H9 (cell line): Measurements from ENCODE around the gene PKN3. TPM values are rescaled to one million over a fixed set of nuclear protein-coding genes. Genes with fewer than 3 reads are reported as not detected.

Source experiments
- DNase-seq: peaks from one replicate; pipeline ENCODE4 v3.0.0-alpha.2; 2017
- H2AFZ ChIP-seq: one replicate; pipeline ENCODE4 v1.6.1; 2013; ENCODE audit warnings: mild to moderate bottlenecking, low read length, control low read depth, moderate library complexity
- H2AK5ac ChIP-seq: 2 replicates; pipeline ENCODE4 v1.6.1; 2013; ENCODE audit warnings: low read length, control low read depth, mixed read lengths; ENCODE audit not compliant: insufficient read length
- H2BK120ac ChIP-seq: one replicate; pipeline ENCODE4 v1.6.1; 2013; ENCODE audit warnings: low read depth, mild to moderate bottlenecking, low read length, control low read depth, inconsistent platforms; ENCODE audit not compliant: poor library complexity, severe bottlenecking
- H2BK12ac ChIP-seq: 2 replicates; pipeline ENCODE4 v1.6.1; 2013; ENCODE audit warnings: low read length, control low read depth, mixed read lengths, low read depth; ENCODE audit not compliant: insufficient read length
- H2BK15ac ChIP-seq: 2 replicates; pipeline ENCODE4 v1.6.1; 2013; ENCODE audit warnings: low read depth, low read length, control low read depth
- H2BK20ac ChIP-seq: one replicate; pipeline ENCODE4 v1.6.1; 2013; ENCODE audit warnings: low read depth, mild to moderate bottlenecking, low read length, control low read depth, inconsistent platforms; ENCODE audit not compliant: poor library complexity, severe bottlenecking
- H2BK5ac ChIP-seq: 2 replicates; pipeline ENCODE4 v1.6.1; 2013; ENCODE audit warnings: low read length, control low read depth, mixed read lengths; ENCODE audit not compliant: insufficient read length
- H3K14ac ChIP-seq: 2 replicates; pipeline ENCODE4 v1.6.1; 2013; ENCODE audit warnings: low read length, control low read depth; ENCODE audit not compliant: insufficient read depth
- H3K18ac ChIP-seq: 2 replicates; pipeline ENCODE4 v1.6.1; 2013; ENCODE audit warnings: low read depth, mild to moderate bottlenecking, mixed read lengths, low read length, control low read depth; ENCODE audit not compliant: insufficient read length
- H3K23ac ChIP-seq: 2 replicates; pipeline ENCODE4 v1.6.1; 2013; ENCODE audit warnings: low read length, control low read depth, mixed read lengths, low read depth; ENCODE audit not compliant: insufficient read length
- H3K23me2 ChIP-seq: 2 replicates; pipeline ENCODE4 v1.6.1; 2013; ENCODE audit warnings: low read depth, mild to moderate bottlenecking, mixed read lengths, low read length, control low read depth; ENCODE audit not compliant: insufficient read length, poor library complexity, severe bottlenecking
- H3K27ac ChIP-seq: 2 replicates; pipeline ENCODE4 v1.5.1; 2013; ENCODE audit warnings: low read length, control low read depth, mixed read lengths, low read depth; ENCODE audit not compliant: insufficient read length
- H3K27me3 ChIP-seq: 2 replicates; pipeline ENCODE4 v1.6.1; 2013; ENCODE audit warnings: low read length, control low read depth, inconsistent platforms; ENCODE audit not compliant: insufficient read depth
- H3K4ac ChIP-seq: 2 replicates; pipeline ENCODE4 v1.6.1; 2013; ENCODE audit warnings: low read depth, mild to moderate bottlenecking, control low read depth, inconsistent platforms, low read length, moderate library complexity
- H3K4me1 ChIP-seq: 2 replicates; pipeline ENCODE4 v1.6.1; 2013; ENCODE audit warnings: low read length, control low read depth, inconsistent platforms; ENCODE audit not compliant: insufficient read depth
- H3K4me2 ChIP-seq: 2 replicates; pipeline ENCODE4 v1.6.1; 2013; ENCODE audit warnings: low read length, control low read depth, mixed read lengths; ENCODE audit not compliant: insufficient read length, insufficient read depth
- H3K56ac ChIP-seq: 2 replicates; pipeline ENCODE4 v1.6.1; 2013; ENCODE audit warnings: low read depth, mild to moderate bottlenecking, mixed read lengths, low read length, control low read depth; ENCODE audit not compliant: insufficient read length
- H3K79me1 ChIP-seq: 2 replicates; pipeline ENCODE4 v1.6.1; 2013; ENCODE audit warnings: low read depth, mild to moderate bottlenecking, moderate library complexity, low read length, control low read depth, inconsistent platforms; ENCODE audit not compliant: insufficient read depth, poor library complexity, severe bottlenecking
- H3K79me2 ChIP-seq: 2 replicates; pipeline ENCODE4 v1.6.1; 2013; ENCODE audit warnings: low read length, control low read depth, inconsistent platforms; ENCODE audit not compliant: insufficient read depth
- H3K9ac ChIP-seq: 2 replicates; pipeline ENCODE4 v1.6.1; 2013; ENCODE audit warnings: low read length, control low read depth, mixed read lengths; ENCODE audit not compliant: insufficient read length; ENCODE audit errors: extremely low read depth
- H3K9me3 ChIP-seq: one replicate; pipeline ENCODE4 v1.6.1; 2013; ENCODE audit warnings: low read depth, low read length, inconsistent platforms; ENCODE audit not compliant: control insufficient read depth
- H3T11ph ChIP-seq: one replicate; pipeline ENCODE4 v1.6.1; 2013; ENCODE audit warnings: mild to moderate bottlenecking, low read length, control low read depth, inconsistent platforms
- H4K20me1 ChIP-seq: one replicate; pipeline ENCODE4 v1.6.1; 2013; ENCODE audit not compliant: control insufficient read depth, insufficient read length, insufficient read depth
- H4K5ac ChIP-seq: 2 replicates; pipeline ENCODE4 v1.6.1; 2013; ENCODE audit warnings: low read depth, mild to moderate bottlenecking, mixed read lengths, low read length, control low read depth; ENCODE audit not compliant: insufficient read length
- H4K8ac ChIP-seq: replicated peaks from 2 replicates; pipeline ENCODE4 v1.6.1; 2013; ENCODE audit warnings: low read length, control low read depth, mixed read lengths, low read depth; ENCODE audit not compliant: insufficient read length
- H4K91ac ChIP-seq: 2 replicates; pipeline ENCODE4 v1.6.1; 2013; ENCODE audit warnings: low read depth, mild to moderate bottlenecking, moderate library complexity, mixed read lengths, low read length, control low read depth; ENCODE audit not compliant: insufficient read length
- H3K27ac Mint-ChIP-seq, 3 experiments: 2 replicates in 2 of 3; 3 replicates in 1 of 3; pipeline ENCODE4 v1.8.0; 2020 to 2021; ENCODE audit warnings: mixed read lengths in 3 of 3, mild to moderate bottlenecking in 1 of 3, moderate library complexity in 1 of 3
- H3K27me3 Mint-ChIP-seq: 2 replicates; pipeline ENCODE4 v1.8.0; 2021; ENCODE audit warnings: low read depth, mild to moderate bottlenecking, moderate library complexity, mixed read lengths
- H3K36me3 Mint-ChIP-seq, 3 experiments: 2 replicates in 2 of 3; 3 replicates in 1 of 3; pipeline ENCODE4 v1.8.0; 2020 to 2021; ENCODE audit warnings: low read depth in 3 of 3, mixed read lengths in 3 of 3; ENCODE audit not compliant: insufficient read depth in 1 of 3
- H3K4me1 Mint-ChIP-seq, 2 experiments: 2 replicates each; pipeline ENCODE4 v1.8.0; 2020; ENCODE audit warnings: mixed read lengths in 2 of 2
- H3K4me3 Mint-ChIP-seq, 2 experiments: 2 replicates in 1 of 2; 3 replicates in 1 of 2; pipeline ENCODE4 v1.8.0; 2020 to 2021; ENCODE audit warnings: mild to moderate bottlenecking in 2 of 2, mixed read lengths in 2 of 2, moderate library complexity in 1 of 2
- H3K9me3 Mint-ChIP-seq, 2 experiments: 2 replicates in 1 of 2; 3 replicates in 1 of 2; pipeline ENCODE4 v1.8.0; 2020; ENCODE audit warnings: mild to moderate bottlenecking in 2 of 2, mixed read lengths in 2 of 2, moderate library complexity in 1 of 2
- WGBS: extraction: QIAGEN DNeasy Blood & Tissue Kit; methylation state at CpG from one replicate; pipeline ENCODE4 v1.1.7; 2013; ENCODE audit warnings: missing lambda C conversion rate, low lambda C conversion rate, mixed read lengths; ENCODE audit not compliant: insufficient read length; ENCODE audit errors: extremely low coverage; 5-methylcytosine and 5-hydroxymethylcytosine counted together
- total RNA-seq: library from RNA; stranded (reverse); gene quantifications from 2 replicates; pipeline ENCODE4 v1.2.1, GENCODE V29; 2021
- TF ChIP-seq, protein P1 (sequence below): fragments of 200-600 bp; sonication (generic); conservative IDR thresholded peaks from 3 replicates; pipeline ENCODE4 v1.8.0; 2021; ENCODE audit warnings: antibody characterized with exemption, mild to moderate bottlenecking

The PKN3 gene
- total RNA-seq, 1 experiment from 2014 or later = 25.0 TPM

DNA sequence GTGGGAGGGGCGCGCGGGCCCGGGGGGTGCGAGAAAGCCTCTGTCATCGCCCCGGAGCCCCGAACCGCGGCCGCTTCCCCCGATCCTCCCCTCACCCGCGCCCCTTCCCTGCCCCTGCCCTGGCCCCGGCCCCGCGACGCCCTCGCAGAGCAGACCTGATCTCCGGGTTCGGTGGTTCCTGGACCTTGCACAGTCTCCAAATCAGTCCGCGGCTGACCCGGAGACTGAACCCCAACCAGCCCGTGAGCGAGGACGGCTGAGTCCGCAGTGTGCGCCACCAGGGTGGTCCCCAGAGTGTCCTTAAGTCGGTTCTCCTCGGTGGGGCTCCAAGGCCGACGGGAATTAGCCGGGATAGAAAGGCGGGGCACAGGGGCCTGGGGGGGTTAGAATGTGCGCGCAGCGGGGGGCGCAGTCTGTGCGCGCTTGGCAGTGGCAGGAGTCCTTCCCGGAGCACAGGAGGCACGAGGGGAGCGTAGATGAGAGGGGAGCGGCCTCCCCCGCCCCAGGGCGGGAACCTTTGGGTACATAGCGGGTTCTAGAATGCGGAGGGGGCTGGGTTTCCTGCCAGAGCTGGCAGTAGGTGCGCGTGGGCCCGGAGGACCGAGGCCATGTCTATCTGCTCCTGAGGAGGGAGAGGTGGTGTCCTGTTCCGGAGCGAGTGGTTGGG, 779 bp downstream of the PKN3 start:
- H3K23ac ChIP-seq = no peak overlapping the region
- H2BK20ac ChIP-seq = no peak overlapping the region
- Mint-ChIP-seq H3K4me1 (peaks cover 2 to 7% of the 10 kb centered on the region in 2 experiments; a peak in 3 of 4 replicates), H3K27ac (peak overlapping the region in 2 of 3 experiments; percentile 40 to 90; a peak in 3 of 7 replicates), H3K27me3 (peaks cover 2% of the 10 kb centered on the region; the same call in 1 of the 2 replicates), H3K9me3 (0 out of 5 replicates have a peak, but pooled peaks cover 2% of the 10 kb centered on the region in 2 experiments), H3K4me3 (peak overlapping the region; percentile 85 to 88), H3K36me3 (no peaks in the 10 kb centered on the region; a peak in 2 of 7 replicates)
- no peak overlapping the region for H3K4ac ChIP-seq
- no peaks in the 10 kb centered on the region for H4K20me1 ChIP-seq
- H2BK15ac ChIP-seq = no peak overlapping the region
- no peak overlapping the region for H4K8ac ChIP-seq
- no peak overlapping the region for H3K27ac ChIP-seq
- peak overlapping the region; percentile 20 for H3K9ac ChIP-seq
- no peak overlapping the region for H3K56ac ChIP-seq
- no CpG with 5 or more reads among the region's 55 CpGs for WGBS
- H3K79me1 ChIP-seq = no peaks in the 10 kb centered on the region
- no peak overlapping the region for H2BK120ac ChIP-seq
- H2BK5ac ChIP-seq = no peak overlapping the region
- no peak overlapping the region for H4K5ac ChIP-seq
- DNase-seq = peak; percentile 63
- TF ChIP-seq, protein P1, sequence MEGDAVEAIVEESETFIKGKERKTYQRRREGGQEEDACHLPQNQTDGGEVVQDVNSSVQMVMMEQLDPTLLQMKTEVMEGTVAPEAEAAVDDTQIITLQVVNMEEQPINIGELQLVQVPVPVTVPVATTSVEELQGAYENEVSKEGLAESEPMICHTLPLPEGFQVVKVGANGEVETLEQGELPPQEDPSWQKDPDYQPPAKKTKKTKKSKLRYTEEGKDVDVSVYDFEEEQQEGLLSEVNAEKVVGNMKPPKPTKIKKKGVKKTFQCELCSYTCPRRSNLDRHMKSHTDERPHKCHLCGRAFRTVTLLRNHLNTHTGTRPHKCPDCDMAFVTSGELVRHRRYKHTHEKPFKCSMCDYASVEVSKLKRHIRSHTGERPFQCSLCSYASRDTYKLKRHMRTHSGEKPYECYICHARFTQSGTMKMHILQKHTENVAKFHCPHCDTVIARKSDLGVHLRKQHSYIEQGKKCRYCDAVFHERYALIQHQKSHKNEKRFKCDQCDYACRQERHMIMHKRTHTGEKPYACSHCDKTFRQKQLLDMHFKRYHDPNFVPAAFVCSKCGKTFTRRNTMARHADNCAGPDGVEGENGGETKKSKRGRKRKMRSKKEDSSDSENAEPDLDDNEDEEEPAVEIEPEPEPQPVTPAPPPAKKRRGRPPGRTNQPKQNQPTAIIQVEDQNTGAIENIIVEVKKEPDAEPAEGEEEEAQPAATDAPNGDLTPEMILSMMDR = no peak
- no peak overlapping the region for H4K91ac ChIP-seq
- H3K27me3 ChIP-seq = no peaks in the 10 kb centered on the region
- no peaks in the 10 kb centered on the region for H3K79me2 ChIP-seq
- no peaks in the 10 kb centered on the region for H3K9me3 ChIP-seq
- peaks cover 7% of the 10 kb centered on the region for H3K23me2 ChIP-seq
- H3K14ac ChIP-seq = no peak overlapping the region
- H2AFZ ChIP-seq = no peak overlapping the region
- peak overlapping the region; percentile 54 for H3K4me2 ChIP-seq
- no peak overlapping the region for H3T11ph ChIP-seq
- H2BK12ac ChIP-seq = no peak overlapping the region
- peak overlapping the region; percentile 33 for H3K18ac ChIP-seq
- no peak overlapping the region for H2AK5ac ChIP-seq
- H3K4me1 ChIP-seq = no peaks in the 10 kb centered on the region
